SU-DHL-6 (cell line): ENCODE data around the gene SLC8A1.

Source experiments
- EZH2phosphoT487 ChIP-seq: fragments of 200-600 bp; sonication (generic), shearing (Covaris generic); conservative IDR thresholded peaks from 2 replicates; pipeline ENCODE4 v1.6.1; 2018; ENCODE audit warnings: mild to moderate bottlenecking, antibody characterized with exemption, low read length, moderate library complexity, mixed read lengths
- TF ChIP-seq, protein P1 (sequence below): fragments of 200-600 bp; sonication (generic); IDR thresholded peaks from one replicate; pipeline ENCODE4 v1.5.1; 2017; ENCODE audit warnings: antibody characterized with exemption, mild to moderate bottlenecking, low read length, moderate library complexity; ENCODE audit not compliant: insufficient read depth, poor library complexity, severe bottlenecking

DNA sequence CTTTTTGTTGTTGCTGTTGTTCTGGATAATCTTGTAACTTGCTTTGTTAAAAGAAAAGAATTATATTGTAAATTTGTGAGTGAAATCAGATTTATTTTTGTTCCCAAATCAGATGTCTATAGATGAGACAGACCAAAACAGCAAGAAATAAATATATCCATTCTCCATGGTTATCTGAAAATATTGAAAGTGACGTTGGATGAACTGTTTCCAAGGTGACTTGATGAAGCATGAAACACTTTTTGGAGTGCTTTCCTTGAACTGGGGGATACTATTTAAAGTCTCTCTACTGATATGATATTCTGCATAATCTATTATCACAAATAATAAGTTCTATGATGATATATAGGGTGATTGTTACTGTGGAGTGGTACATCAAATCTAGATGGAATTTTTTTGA, 357.4 kb downstream of the SLC8A1 start:
- TF ChIP-seq, protein P1, sequence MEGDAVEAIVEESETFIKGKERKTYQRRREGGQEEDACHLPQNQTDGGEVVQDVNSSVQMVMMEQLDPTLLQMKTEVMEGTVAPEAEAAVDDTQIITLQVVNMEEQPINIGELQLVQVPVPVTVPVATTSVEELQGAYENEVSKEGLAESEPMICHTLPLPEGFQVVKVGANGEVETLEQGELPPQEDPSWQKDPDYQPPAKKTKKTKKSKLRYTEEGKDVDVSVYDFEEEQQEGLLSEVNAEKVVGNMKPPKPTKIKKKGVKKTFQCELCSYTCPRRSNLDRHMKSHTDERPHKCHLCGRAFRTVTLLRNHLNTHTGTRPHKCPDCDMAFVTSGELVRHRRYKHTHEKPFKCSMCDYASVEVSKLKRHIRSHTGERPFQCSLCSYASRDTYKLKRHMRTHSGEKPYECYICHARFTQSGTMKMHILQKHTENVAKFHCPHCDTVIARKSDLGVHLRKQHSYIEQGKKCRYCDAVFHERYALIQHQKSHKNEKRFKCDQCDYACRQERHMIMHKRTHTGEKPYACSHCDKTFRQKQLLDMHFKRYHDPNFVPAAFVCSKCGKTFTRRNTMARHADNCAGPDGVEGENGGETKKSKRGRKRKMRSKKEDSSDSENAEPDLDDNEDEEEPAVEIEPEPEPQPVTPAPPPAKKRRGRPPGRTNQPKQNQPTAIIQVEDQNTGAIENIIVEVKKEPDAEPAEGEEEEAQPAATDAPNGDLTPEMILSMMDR: no peak
- TF ChIP-seq EZH2phosphoT487: no peak
